Subcutaneous adipose tissue (tissue), 4 donors: ENCODE results near the gene ZNF710. TPM values are rescaled to one million over a fixed set of nuclear protein-coding genes. Genes with fewer than 3 reads are reported as not detected.

ENCODE experiments used
- total RNA-seq, 4 donors: library from RNA; depleted of rRNA; stranded (reverse); fragments of >200 nt; gene quantifications; one replicate each; pipeline ENCODE4 v1.1.0, GENCODE V29; 2016
- TF ChIP-seq, protein P1 (sequence below): fragments of 450-650 bp; IDR thresholded peaks from one replicate; pipeline ENCODE4 v1.5.1; 2016; ENCODE audit warnings: low read depth, mild to moderate bottlenecking, control low read depth, antibody characterized with exemption, moderate library complexity

ZNF710 gene
- total RNA-seq, 4 donors from 2014 or later = 5.4 to 8.3 (median 6.1) TPM

DNA sequence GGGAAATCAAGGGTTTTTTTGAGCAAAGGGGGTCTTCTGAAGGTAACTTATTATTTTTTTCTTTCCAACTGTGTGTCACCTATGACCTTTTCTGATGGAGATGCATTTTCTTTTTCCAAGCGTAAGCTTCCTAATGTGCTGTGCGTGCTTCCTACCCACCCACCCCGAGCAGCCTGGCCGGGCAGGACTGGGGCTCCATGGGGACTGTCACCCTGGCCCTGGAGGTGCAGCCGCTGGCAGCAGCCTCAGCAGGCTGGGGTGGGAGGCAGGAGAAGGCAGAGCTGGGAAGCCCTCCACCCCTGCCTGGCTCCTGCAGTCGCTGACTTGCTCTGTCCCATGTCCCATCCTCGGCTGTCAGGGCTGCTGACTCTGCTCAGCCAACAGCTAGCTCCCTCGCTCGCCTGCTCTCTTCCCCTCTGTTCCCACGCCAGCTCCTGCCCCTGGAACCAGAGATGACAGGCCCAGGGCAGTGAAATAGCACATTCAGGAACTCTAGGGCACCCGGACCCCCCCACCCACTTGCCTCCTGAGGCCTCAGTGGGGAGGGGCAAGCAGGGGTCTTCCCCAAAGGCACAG lies 79.8 kb downstream of the ZNF710 start:
- TF ChIP-seq, protein P1, sequence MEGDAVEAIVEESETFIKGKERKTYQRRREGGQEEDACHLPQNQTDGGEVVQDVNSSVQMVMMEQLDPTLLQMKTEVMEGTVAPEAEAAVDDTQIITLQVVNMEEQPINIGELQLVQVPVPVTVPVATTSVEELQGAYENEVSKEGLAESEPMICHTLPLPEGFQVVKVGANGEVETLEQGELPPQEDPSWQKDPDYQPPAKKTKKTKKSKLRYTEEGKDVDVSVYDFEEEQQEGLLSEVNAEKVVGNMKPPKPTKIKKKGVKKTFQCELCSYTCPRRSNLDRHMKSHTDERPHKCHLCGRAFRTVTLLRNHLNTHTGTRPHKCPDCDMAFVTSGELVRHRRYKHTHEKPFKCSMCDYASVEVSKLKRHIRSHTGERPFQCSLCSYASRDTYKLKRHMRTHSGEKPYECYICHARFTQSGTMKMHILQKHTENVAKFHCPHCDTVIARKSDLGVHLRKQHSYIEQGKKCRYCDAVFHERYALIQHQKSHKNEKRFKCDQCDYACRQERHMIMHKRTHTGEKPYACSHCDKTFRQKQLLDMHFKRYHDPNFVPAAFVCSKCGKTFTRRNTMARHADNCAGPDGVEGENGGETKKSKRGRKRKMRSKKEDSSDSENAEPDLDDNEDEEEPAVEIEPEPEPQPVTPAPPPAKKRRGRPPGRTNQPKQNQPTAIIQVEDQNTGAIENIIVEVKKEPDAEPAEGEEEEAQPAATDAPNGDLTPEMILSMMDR = no peak

DNA sequence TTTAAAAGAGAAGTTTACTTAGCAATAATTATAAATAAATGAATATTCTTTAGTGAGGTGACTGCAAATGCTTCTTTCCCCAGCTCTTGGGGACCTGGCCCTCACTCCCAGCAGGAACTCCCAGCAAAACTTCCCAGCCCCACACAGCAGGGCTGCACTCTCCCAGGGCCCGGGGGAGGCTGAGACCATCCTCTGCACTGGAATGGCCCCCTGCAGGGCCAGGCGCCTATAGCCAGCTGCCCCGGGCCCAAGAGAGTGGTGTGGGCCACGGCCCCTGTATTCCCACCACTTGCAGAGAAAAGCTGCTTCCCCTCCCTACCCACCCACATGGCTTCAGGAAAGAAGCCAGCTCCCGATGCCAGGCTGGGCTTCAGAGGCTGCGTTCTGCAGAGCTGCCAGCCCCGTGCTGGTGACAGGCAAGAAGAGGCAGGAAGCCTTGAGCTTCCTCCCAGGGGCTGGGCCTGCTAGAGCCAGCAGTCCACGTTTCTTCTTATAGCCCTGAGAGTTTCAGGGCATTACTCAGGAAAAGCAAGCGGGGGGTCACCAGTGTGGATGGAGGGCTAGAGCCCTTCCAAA lies 81.1 kb downstream of the ZNF710 start:
- TF ChIP-seq, protein P1 = no peak

DNA sequence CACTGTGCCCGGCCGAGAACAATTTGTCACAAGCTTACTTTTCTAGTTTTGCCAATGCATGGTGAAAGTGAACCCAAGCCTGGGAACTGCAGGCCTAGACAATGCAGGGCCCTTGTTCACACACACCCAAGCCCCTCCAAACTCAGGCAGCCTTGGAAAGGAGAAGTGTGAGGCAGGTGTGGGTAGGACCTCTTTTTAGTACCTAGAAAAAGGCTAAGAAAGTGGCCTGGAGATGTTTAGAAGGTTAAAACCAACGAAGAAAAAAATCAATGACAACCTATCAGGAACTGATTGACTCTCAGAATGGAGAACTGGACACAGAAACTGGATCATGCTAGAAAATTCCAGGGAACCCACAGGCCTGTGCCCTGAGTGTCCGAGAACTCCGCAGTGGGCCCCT lies 82.3 kb downstream of the ZNF710 start:
- TF ChIP-seq, protein P1 = no peak

DNA sequence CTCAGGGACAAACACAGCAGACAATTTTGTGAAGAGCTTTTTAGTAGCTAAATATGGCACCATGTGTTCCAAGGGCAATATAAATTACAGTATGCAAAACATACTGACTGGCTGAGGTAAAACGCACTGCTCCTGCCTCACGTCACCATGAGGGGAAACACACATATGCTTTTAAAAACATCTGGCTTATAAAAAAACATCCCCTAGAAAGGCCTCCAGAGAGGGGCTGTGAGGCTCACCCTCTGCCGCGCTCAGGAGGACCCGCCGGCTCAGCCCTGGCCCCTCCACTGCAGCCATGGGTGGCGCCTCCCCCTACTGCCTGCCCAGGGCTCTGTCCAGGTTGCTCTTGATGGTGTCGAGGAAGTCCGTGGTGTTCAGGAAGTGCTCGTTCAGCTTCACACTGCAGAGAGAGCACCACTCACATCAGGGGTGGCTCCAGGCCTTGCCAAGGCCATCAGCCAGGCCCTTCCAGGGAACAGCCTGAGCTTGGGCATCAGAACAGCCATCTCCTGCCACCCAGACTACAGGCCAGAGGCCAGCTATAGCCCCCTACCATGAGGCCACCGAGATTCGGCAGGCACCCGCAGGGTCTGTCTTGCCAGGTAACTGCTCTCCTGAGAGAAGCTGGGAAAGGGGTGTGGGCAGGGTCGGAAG lies 83.0 kb downstream of the ZNF710 start:
- TF ChIP-seq, protein P1 = no peak

DNA sequence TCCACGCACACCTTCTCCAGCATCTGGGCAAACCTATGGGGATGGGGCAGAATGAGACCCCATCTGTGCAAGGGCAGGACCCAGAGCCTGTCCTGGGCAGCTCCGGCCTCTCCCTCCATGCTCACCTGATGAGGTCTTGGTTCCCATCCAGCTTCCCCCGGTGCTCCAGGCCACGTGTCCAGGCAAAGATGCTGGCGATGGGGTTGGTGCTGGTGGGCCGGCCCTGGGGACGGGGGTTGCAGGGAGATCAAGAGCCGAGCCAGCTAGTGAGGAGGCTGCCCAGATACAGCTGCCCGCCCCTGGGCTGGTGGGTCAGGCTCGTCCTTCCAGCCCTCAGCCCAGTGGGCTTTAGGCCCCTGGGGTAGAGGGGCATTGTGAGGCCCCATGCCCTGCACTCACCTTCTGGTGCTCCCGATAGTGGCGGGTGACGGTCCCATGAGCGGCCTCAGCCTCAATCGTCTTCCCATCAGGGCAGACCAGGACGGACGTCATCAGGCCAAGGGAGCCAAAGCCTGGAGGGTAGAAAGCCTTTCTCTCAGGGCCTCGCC lies 83.8 kb downstream of the ZNF710 start:
- TF ChIP-seq, protein P1 = no peak

DNA sequence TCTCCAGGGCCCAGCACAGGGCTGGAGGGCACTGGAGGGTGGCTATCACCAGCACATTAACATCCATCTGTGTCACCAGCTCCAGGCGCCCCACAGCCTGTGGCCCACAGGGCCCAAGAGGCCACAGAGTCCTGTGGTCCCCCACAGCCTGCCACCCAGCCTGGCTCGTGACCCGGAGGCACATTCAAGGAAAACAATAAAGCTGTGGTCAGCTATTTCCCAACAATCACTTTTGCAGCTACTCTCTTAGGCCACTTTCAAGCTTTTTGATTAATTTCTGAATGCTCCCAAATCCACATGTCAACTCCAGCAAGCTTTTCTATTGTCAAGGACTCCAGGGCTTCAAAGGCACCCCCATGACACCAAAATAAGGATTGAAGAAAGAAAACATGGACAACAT lies 84.4 kb downstream of the ZNF710 start:
- TF ChIP-seq, protein P1 = no peak

DNA sequence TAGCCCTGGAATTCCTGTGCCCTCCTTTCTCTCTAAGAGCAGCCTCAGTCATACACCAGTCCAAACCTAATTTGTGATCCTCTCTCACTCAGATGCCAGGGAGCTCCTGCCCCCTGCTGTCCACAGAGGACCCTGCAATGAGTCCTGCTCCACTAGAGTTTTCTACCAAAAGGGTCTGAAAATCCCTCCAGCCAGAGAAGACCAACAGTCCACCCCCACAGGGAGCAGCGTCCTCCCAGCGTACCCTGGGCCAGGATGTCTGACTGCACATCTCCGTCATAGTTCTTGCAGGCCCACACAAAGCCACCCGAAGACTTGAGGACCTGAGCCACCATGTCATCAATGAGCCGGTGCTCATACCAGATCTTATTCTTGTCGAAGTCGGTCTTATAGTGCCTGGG lies 85.7 kb downstream of the ZNF710 start:
- TF ChIP-seq, protein P1 = no peak
